OCI-LY7 (cell line): Measurements from ENCODE around the gene DNAH11.

Experiments
- EZH2phosphoT487 ChIP-seq: fragments of 200-600 bp; sonication (generic); IDR thresholded peaks from 2 replicates; pipeline ENCODE4 v1.6.1; 2018; ENCODE audit warnings: low read depth, borderline replicate concordance, mild to moderate bottlenecking, mixed run types, antibody characterized with exemption, low read length, moderate library complexity, mixed read lengths
- TF ChIP-seq, protein P1 (sequence below): fragments of 200-600 bp; sonication (generic); conservative IDR thresholded peaks from 2 replicates; pipeline ENCODE4 v1.5.1; 2014; ENCODE audit warnings: mild to moderate bottlenecking, antibody characterized with exemption, low read length, moderate library complexity, mixed read lengths

DNA sequence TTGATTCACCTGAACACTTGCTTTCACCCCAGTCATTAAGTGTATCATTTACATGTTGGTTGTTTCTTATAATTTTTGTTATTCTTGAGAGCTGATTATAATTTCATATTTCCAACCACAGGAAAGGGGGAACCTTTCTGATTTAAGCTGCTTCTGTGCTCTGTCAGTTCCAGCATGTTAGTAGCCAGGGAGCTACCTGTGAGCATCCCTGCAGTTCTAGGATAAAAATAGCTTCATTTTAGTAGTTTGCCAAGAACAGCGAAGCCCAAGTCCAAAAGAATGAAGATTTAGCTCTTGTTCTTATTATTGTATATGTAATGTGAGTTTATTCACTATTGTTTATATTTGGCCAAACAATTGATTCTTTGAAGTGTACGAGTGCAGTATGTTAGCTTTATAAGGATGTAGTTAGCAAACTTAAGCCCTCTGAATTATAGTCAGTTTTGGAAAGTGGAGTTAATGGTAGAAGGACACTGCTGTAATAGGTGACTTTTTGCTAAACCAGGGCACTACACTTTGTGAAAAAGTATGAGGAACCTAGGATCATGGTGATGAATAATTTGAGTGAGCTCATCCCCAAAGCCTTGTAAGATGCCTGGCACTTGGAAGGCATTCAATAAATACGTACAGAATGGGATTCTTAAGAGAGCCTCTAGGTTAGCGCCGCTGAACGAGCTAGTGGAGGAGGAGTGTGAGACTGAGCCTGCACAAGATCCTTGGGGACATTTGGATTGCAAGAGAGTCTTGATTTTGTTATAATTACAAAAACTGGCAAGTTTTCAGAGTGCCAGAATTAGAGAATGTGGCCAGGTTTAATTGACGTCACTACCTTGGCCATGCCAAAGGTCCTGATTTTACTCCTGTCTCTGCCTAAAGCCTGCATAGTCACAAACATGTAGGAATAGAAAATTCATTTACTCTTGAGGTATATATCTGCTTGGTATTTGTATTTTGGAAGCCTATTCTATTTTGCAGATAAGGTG, 29.8 kb downstream of the DNAH11 start:
- TF ChIP-seq, protein P1, sequence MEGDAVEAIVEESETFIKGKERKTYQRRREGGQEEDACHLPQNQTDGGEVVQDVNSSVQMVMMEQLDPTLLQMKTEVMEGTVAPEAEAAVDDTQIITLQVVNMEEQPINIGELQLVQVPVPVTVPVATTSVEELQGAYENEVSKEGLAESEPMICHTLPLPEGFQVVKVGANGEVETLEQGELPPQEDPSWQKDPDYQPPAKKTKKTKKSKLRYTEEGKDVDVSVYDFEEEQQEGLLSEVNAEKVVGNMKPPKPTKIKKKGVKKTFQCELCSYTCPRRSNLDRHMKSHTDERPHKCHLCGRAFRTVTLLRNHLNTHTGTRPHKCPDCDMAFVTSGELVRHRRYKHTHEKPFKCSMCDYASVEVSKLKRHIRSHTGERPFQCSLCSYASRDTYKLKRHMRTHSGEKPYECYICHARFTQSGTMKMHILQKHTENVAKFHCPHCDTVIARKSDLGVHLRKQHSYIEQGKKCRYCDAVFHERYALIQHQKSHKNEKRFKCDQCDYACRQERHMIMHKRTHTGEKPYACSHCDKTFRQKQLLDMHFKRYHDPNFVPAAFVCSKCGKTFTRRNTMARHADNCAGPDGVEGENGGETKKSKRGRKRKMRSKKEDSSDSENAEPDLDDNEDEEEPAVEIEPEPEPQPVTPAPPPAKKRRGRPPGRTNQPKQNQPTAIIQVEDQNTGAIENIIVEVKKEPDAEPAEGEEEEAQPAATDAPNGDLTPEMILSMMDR: no peak
- no peak for TF ChIP-seq EZH2phosphoT487
